GM19240 (cell line): ENCODE data around the gene CTBP2.
"Not testable (repeated sequence)": the region's sequence is repeated elsewhere in the genome, so short reads cannot be mapped to it uniquely, and the experiment has no call there.

ENCODE experiments used
- DNase-seq: peaks from one replicate; pipeline ENCODE4 v3.0.0; 2011; ENCODE audit warnings: low spot score; ENCODE audit not compliant: insufficient read length

CTBP2 gene

DNA sequence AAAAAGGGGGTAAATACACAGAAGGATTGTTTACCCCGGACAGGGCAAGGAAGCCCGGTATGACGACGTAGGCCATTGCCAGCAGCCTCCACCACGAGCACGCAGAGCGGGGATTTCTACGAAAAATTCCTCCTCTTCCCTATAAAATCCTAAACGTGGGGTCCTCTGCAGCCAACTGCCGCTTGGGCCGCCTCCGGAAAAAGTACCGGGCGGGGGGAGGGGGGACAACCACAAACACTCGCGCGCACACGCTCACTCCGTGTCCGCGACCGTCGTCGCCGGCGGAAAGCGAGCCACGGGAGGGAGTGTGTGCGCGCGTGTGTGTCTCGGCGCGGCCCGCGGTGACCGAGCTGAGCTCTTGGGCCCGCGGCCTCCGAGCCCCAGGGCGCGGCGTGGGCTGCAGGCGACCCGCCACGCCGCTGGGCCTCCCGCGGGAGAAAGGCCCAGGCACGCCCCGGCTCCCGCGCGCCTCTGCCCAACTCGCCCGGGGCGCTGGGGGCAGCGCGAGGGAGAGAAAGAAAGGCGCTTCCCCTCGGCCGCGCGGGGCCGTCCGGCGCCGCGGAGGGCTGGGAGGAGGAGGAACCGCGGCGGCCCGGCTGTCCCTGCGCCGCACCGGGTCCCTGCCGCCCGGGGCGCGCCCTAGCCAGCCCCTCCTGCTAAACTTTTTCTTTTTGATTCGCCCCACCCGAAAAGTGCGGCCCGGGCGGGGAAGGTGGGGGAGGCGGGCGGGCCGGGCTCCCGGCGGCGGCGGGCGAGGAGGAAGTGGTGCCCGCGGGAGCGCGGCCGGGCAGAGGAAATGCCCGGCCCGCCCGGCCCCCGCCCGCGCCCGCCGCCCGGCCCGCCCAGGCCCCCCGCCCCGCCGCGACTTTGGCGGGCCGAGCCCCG, 1.5 kb downstream of the CTBP2 start:
- DNase-seq, result no peak

GRCh38 chr10:125158275-125158600, 2.1 kb downstream of the CTBP2 start:
- no peak for DNase-seq

DNA sequence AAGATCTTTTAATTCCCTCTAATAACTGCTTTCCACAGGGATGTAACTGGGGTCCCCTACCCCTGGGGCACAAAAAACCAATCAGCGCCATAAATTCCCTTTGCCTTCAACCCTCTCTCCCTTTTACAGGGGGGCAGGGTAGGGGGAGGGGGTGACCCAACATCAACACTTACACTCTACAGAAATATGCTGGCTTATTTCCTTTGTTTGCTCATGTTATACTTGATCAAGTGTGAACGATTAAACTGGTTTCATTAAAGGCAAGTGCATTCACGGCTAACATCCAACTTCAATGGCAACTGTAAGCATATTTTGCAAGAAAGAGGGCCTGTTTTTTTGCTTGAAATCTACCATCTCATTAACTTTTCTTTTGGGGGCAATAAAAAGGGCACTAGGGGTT, 2.9 kb downstream of the CTBP2 start:
- DNase-seq, result no peak

GRCh38 chr10:125156739-125157480, 3.5 kb downstream of the CTBP2 start:
- DNase-seq, result no peak

GRCh38 chr10:125156196-125156595, 4.2 kb downstream of the CTBP2 start:
- DNase-seq, result no peak

GRCh38 chr10:125155101-125155500, 5.3 kb downstream of the CTBP2 start:
- DNase-seq, result no peak

DNA sequence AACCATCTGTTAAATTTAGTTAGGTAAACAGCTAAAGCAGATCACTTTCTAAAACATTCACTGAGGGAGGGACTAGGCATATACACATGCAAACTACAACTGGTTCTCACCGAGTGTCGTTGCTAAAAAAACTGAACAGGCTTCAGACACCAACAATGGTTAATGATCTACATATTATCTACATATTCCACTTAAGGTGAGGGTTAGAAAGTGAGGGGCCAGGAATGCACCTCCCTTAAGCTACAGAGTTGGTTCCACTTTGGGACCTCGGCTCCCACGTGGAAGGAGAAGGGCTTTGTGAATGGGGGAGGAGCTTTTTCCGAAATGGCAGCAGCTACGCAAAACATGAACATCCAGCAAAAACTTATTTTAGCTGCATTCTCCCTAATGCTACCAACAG, 5.8 kb downstream of the CTBP2 start:
- DNase-seq, result no peak

GRCh38 chr10:125153703-125154490, 6.5 kb downstream of the CTBP2 start:
- DNase-seq, result no peak

GRCh38 chr10:125152450-125153368, 7.7 kb downstream of the CTBP2 start:
- no peak for DNase-seq

- DNase-seq, result no peak
These were observed 8.6 kb downstream of the CTBP2 start for GRCh38 chr10:125151553-125152449.

DNA sequence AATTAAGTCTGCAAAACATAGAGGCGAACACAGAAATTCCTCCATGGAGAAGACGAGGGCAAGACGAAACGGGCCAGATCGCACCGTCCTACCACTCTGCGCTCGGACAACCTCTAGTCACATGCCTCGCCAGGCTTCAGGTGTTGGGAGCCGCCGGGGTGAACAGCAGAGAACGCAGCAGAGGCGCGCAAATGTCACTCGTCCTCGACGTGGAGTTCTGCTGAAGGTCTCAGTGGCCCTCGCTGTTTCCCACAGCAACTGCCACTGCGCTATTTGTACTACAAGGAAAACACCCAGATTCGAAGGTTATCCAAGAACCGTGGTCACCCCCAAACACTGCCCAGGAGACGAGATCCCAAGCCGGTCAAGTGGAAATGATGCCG, 9.2 kb downstream of the CTBP2 start:
- no peak for DNase-seq

DNA sequence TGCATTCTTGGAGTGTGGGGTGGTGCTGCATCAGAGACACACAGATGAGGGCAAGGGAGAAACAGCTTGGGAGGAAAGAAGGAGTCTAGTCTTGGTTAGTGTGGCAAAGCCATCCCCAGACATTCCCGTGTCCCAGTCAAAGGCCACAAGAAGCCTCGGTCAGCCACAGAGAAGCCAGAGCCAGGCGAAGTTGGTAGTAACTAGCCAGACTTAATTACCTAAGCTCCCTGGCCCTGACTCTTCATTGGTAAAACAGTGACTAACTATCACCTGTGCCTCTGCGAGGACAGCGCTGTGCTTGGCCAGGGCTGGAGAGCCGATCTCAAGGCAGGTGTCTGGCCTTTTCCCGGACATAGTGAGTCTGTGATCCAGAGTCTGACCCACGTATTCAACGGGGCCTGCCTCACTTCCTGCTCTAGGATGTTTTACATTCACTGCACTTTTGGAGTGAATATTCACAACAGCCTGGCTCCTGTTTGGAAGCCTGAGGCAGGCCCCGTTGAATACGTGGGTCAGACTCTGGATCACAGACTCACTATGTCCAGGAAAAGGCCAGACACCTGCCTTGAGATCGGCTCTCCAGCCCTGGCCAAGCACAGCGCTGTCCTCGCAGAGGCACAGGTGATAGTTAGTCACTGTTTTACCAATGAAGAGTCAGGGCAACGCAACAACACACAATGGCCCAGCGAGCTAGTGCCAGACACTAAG, 9.8 kb downstream of the CTBP2 start:
- DNase-seq, result not testable (repeated sequence)

GRCh38 chr10:125149680-125150047, 10.7 kb downstream of the CTBP2 start:
- no peak for DNase-seq

DNA sequence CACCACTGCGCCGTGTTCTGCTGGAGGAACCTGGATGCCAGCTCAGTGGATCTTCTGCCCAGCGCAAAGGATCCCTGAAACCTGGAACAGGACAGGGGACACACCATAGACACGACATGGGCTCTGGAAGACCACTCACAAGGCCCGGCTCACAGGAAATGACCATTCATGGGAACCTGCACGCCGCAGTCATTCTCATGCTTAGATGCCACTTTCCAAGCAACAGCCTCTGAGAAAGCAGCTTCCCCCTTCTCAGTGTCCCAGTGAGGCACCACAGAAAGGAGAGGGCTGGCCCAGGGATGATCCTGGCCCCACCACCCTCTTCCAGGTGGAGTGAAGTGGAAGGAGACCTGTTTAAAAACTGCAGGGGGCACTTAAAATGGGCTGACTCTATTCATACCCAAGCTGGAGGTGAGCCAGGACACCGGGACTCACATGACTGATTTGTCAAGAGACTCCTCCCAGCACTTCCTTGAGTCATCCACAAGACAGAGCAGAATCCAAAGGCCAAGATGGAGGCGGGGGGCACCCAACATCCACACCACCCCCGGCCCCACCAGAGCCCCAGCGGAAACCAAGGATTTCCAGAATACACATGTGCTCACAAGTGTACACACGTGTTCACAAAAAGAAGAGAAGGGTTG, 11.2 kb downstream of the CTBP2 start:
- no peak for DNase-seq

DNA sequence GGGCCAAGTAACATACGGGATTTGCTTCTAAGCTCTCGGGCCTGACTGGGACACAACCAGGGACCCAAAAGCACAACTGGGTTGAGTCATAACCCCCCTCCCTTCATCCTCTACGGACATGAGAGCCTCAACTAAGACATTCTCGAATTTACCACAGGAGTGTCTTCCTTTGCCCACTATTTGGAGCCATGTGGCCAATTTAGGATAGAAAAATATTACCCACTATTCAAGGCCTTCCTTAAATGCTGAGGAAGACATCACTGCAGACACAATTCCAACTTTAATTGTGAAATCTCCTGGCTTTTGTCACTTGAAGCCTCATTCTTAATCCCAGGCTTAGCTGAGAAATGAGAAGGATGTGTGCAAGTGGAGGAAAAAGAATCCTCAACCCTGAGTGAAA, 11.8 kb downstream of the CTBP2 start:
- DNase-seq, result no peak

DNA sequence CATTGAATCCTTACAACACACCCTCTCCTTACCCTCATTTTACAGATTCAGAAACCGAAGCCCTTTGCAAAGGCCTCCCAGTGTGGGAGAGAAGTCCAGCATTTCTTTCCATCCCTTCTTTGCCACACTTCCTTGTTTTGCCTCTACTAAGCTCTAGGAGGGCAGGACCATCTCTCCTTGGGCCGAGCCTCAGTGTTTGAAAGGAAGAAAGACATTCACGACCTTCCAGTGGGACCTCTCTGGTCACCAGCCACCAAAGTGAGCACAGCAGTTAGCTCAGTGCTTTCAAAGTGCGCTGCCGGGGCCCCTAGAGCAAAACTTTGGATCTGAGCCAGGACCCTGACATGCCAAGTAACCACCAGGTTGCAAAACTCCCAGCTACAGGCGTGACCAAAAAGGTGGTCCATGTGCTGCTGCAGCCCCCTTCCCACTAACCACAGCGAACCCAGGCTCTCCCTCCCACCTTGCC, 12.4 kb downstream of the CTBP2 start:
- DNase-seq, result no peak

DNA sequence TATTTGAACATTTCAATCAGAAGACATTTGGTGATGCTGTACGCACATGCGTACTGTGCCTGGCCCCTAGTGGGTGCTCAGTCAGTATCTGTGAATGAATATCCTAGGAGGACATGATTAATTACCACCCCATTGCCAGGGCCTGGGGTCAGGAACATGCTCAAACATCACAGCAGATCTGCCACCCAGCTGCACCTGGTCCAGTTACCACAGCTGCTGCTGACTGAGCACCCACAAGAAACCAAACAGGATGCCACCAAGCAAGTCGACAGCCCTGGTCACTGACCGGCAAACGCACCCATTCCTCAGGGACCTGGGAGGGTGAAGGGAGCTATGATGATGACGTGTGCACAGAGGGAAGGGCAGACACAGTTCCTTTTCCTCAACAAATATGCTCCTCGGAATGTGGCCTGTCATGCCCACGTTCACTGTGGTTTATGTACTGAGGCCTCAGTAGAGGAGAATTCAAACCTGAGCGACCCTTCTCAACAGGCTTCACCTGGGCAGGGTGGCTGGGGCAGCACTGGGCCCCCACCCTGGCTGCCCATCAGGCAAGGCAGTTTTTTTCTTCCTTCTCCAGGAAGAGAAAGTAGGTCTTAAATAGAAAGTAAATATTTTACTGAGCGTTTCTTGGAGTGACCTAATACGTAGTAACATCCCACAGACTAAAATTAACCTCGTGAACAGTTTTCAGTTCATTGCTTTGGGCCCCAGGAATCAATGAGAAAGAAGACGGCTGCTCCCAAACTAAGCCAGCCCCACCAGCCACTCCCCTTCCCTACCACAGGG, 13.4 kb downstream of the CTBP2 start:
- no peak for DNase-seq

DNA sequence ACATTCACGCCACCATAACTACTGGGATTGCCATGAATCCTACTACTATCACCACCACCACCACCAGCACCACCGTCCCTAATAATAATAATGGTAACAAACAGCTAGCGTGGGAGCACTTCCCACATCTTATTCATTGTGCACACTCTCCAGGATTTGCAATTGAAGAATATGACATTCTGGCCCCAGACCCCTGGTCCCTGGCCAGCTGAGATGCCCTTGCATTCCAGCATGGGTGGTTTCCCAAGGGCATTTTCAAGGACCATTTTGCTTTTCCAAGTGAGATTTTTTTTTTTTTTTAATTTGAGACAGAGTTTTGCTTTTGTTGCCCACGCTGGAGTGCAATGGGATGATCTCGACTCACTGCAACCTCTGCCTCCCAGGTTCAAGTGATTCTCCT, 14.7 kb downstream of the CTBP2 start:
- no peak for DNase-seq
